IMR-90 (cell line): ENCODE data around the gene PSMD11. TPM values are rescaled to one million over a fixed set of nuclear protein-coding genes. Genes with fewer than 3 reads are reported as not detected.

Experiments
- ATAC-seq: fragments of 200-7000 bp; cut with Tn5 transposase; 2 replicates; pipeline ENCODE4 v1.9.1; 2020; ENCODE audit warnings: low read depth, mild to moderate bottlenecking, moderate library complexity
- BruUV-seq: library from RNA; stranded (reverse); fragments of 400-500 nt; replicated peaks from 2 replicates; lab custom pipeline; 2021; lab: Mats Ljungman, UMichigan
- CTCF ChIA-PET: fragments of 300-600 bp; formaldehyde crosslinking; extraction: SDS; loops from one replicate; lab custom pipeline; 2021; ENCODE audit warnings: antibody characterized with exemption; lab: Yijun Ruan, JAX
- POLR2A ChIA-PET: fragments of 300-600 bp; sonication (Branson Sonifier 250); formaldehyde crosslinking; loops from one replicate; lab custom pipeline; 2022; ENCODE audit warnings: antibody characterized with exemption; ENCODE audit not compliant: unreplicated experiment; lab: Charles Lee
- DNase-seq: peaks from one replicate; pipeline ENCODE4 v3.0.0; 2013
- H2AFZ ChIP-seq: replicated peaks from 2 replicates; pipeline ENCODE3; 2013; ENCODE audit warnings: low read length, mild to moderate bottlenecking; ENCODE audit not compliant: poor library complexity
- H2AK5ac ChIP-seq: 2 replicates; pipeline ENCODE4 v1.6.1; 2013; ENCODE audit warnings: low read depth, low read length, inconsistent platforms
- H2AK9ac ChIP-seq: replicated peaks from 2 replicates; pipeline ENCODE3; 2013; ENCODE audit warnings: mild to moderate bottlenecking, low read depth, low read length, moderate library complexity; ENCODE audit not compliant: poor library complexity
- H2BK120ac ChIP-seq: 2 replicates; pipeline ENCODE4 v1.6.1; 2013; ENCODE audit warnings: low read depth, low read length, inconsistent platforms
- H2BK15ac ChIP-seq: 3 replicates; pipeline ENCODE4 v1.6.1; 2013; ENCODE audit warnings: low read depth, low read length, inconsistent platforms
- H2BK20ac ChIP-seq: 2 replicates; pipeline ENCODE4 v1.6.1; 2013; ENCODE audit warnings: low read depth, mild to moderate bottlenecking, inconsistent platforms, low read length, moderate library complexity
- H2BK5ac ChIP-seq: 2 replicates; pipeline ENCODE4 v1.6.1; 2013; ENCODE audit warnings: mild to moderate bottlenecking, low read depth, low read length, inconsistent platforms; ENCODE audit not compliant: poor library complexity, severe bottlenecking
- H3K14ac ChIP-seq: replicated peaks from 2 replicates; pipeline ENCODE4 v1.6.1; 2013; ENCODE audit warnings: low read depth, low read length, inconsistent platforms
- H3K18ac ChIP-seq: 2 replicates; pipeline ENCODE4 v1.6.1; 2013; ENCODE audit warnings: low read depth, low read length, control low read depth
- H3K23ac ChIP-seq: 2 replicates; pipeline ENCODE4 v1.6.1; 2013; ENCODE audit warnings: low read depth, low read length, inconsistent platforms
- H3K27ac ChIP-seq: 2 replicates; pipeline ENCODE4 v1.5.1; 2013; ENCODE audit warnings: mild to moderate bottlenecking, control low read depth, low read length; ENCODE audit not compliant: insufficient read depth
- H3K27me3 ChIP-seq: 2 replicates; pipeline ENCODE4 v1.6.1; 2013; ENCODE audit warnings: low read length; ENCODE audit not compliant: control insufficient read depth, insufficient read depth
- H3K36me3 ChIP-seq: 2 replicates; pipeline ENCODE4 v1.6.1; 2013; ENCODE audit warnings: low read length, mixed read lengths; ENCODE audit not compliant: control insufficient read depth, insufficient read depth
- H3K4ac ChIP-seq: 2 replicates; pipeline ENCODE4 v1.6.1; 2013; ENCODE audit warnings: low read depth, low read length, inconsistent platforms
- H3K4me1 ChIP-seq: 2 replicates; pipeline ENCODE4 v1.6.1; 2013; ENCODE audit warnings: low read length, mixed read lengths; ENCODE audit not compliant: control insufficient read depth, insufficient read depth
- H3K4me2 ChIP-seq: 2 replicates; pipeline ENCODE4 v1.6.1; 2013; ENCODE audit warnings: low read depth, mild to moderate bottlenecking, control low read depth, low read length, moderate library complexity
- H3K4me3 ChIP-seq: 2 replicates; pipeline ENCODE4 v1.5.1; 2013; ENCODE audit warnings: low read depth, mild to moderate bottlenecking, control low read depth, low read length, moderate library complexity; ENCODE audit not compliant: insufficient read depth
- H3K56ac ChIP-seq: 2 replicates; pipeline ENCODE4 v1.6.1; 2013; ENCODE audit warnings: low read length, inconsistent platforms; ENCODE audit not compliant: insufficient read depth; ENCODE audit errors: extremely low read depth
- H3K79me1 ChIP-seq, 2 experiments: 2 replicates each; pipeline ENCODE4 v1.6.1; 2013; ENCODE audit warnings: low read length in 2 of 2, inconsistent platforms in 1 of 2, low read depth in 1 of 2
- H3K9ac ChIP-seq: 2 replicates; pipeline ENCODE4 v1.6.1; 2013; ENCODE audit warnings: low read depth, low read length, control low read depth
- H3K9me1 ChIP-seq: 2 replicates; pipeline ENCODE4 v1.6.1; 2013; ENCODE audit warnings: low read length, inconsistent platforms; ENCODE audit not compliant: insufficient read depth
- H3K9me3 ChIP-seq: 2 replicates; pipeline ENCODE4 v1.6.1; 2013; ENCODE audit warnings: low read length; ENCODE audit not compliant: control insufficient read depth, insufficient read depth
- H4K20me1 ChIP-seq: 2 replicates; pipeline ENCODE4 v1.6.1; 2013; ENCODE audit warnings: low read length, inconsistent platforms; ENCODE audit not compliant: insufficient read depth
- H4K5ac ChIP-seq: 2 replicates; pipeline ENCODE4 v1.6.1; 2013; ENCODE audit warnings: mild to moderate bottlenecking, low read depth, low read length, control low read depth
- H4K8ac ChIP-seq, 2 experiments: 2 replicates each; pipeline ENCODE4 v1.6.1; 2013; ENCODE audit warnings: low read depth in 2 of 2, low read length in 2 of 2, control low read depth in 1 of 2, inconsistent platforms in 1 of 2
- H4K91ac ChIP-seq: 2 replicates; pipeline ENCODE4 v1.6.1; 2013; ENCODE audit warnings: low read depth, low read length, inconsistent platforms; ENCODE audit not compliant: insufficient read depth
- BHLHE40 ChIP-seq: fragments of 150-350 bp; IDR thresholded peaks from 2 replicates; pipeline ENCODE4 v1.6.1; 2016; ENCODE audit warnings: mild to moderate bottlenecking, low read depth, low read length
- CHD1 ChIP-seq: IDR thresholded peaks from 2 replicates; pipeline ENCODE4 v1.6.1; 2012; ENCODE audit warnings: low read depth, low read length, improper control_type of control experiment
- CTCF ChIP-seq: conservative IDR thresholded peaks from 2 replicates; pipeline ENCODE4 v1.5.1; 2012; ENCODE audit warnings: mild to moderate bottlenecking, low read depth, low read length, improper control_type of control experiment
- ELK1 ChIP-seq: fragments of 150-350 bp; IDR thresholded peaks from 2 replicates; pipeline ENCODE4 v1.6.1; 2016; ENCODE audit warnings: low read depth, mild to moderate bottlenecking, low read length, moderate library complexity, borderline replicate concordance
- FOS ChIP-seq: fragments of 150-350 bp; IDR thresholded peaks from 2 replicates; pipeline ENCODE4 v1.6.1; 2016; ENCODE audit warnings: low read depth, low read length
- MAFK ChIP-seq: IDR thresholded peaks from 2 replicates; pipeline ENCODE4 v1.6.1; 2012; ENCODE audit warnings: low read depth, low read length, improper control_type of control experiment
- NFE2L2 ChIP-seq: fragments of 150-350 bp; IDR thresholded peaks from 2 replicates; pipeline ENCODE4 v1.6.1; 2016; ENCODE audit warnings: low read depth, mild to moderate bottlenecking, low read length
- POLR2A ChIP-seq: IDR thresholded peaks from 2 replicates; pipeline ENCODE4 v1.6.1; 2012; ENCODE audit warnings: mild to moderate bottlenecking, low read depth, low read length
- RAD21 ChIP-seq: IDR thresholded peaks from 2 replicates; pipeline ENCODE4 v1.6.1; 2012; ENCODE audit warnings: low read length, improper control_type of control experiment
- RCOR1 ChIP-seq: IDR thresholded peaks from 2 replicates; pipeline ENCODE4 v1.6.1; 2012; ENCODE audit warnings: mild to moderate bottlenecking, low read length, improper control_type of control experiment; ENCODE audit not compliant: insufficient replicate concordance
- RFX5 ChIP-seq: IDR thresholded peaks from 2 replicates; pipeline ENCODE4 v1.8.0; 2012; ENCODE audit warnings: low read depth, mild to moderate bottlenecking, low read length, moderate library complexity
- SMC3 ChIP-seq: fragments of 150-350 bp; IDR thresholded peaks from 2 replicates; pipeline ENCODE4 v1.6.1; 2016; ENCODE audit warnings: low read depth, mild to moderate bottlenecking, antibody characterized with exemption, low read length, moderate library complexity
- WGBS, 2 experiments: methylation state at CpG; one replicate each; pipeline versions ENCODE4 v1.1.5 to v1.1.7; 2013; ENCODE audit warnings: missing lambda C conversion rate in 2 of 2; ENCODE audit not compliant: insufficient read length in 1 of 2; ENCODE audit errors: extremely low coverage in 2 of 2; 5-methylcytosine and 5-hydroxymethylcytosine counted together
- dilution Hi-C: fragments of 300-500 bp; cut with HindIII; formaldehyde crosslinking; loops from one replicate; pipeline ENCODE4 v1.14.3; 2018; ENCODE audit warnings: low sequenced_read_pairs; ENCODE audit not compliant: unreplicated experiment
- in situ Hi-C: fragments of 300-500 bp; cut with MboI; formaldehyde crosslinking; loops from 3 replicates; pipeline ENCODE4 v1.14.3; 2019; ENCODE audit warnings: low sequenced_read_pairs, inconsistent platforms, mixed read lengths
- intact Hi-C: fragments of 100-400 bp; cut with micrococcal nuclease; formaldehyde crosslinking; loops from 2 replicates; pipeline ENCODE4 v1.10.0; 2022
- polyA plus RNA-seq, 3 experiments: library from polyadenylated mRNA; depleted of rRNA; stranded (reverse); fragments of >200 nt; gene quantifications; 2 replicates each; pipeline ENCODE4 v1.2.3, GENCODE V29; 2012; ENCODE audit warnings: low replicate concordance in 1 of 3
- total RNA-seq: library from RNA; depleted of rRNA; stranded (reverse); fragments of >200 nt; gene quantifications from 2 replicates; pipeline ENCODE4 v1.2.3, GENCODE V29; 2012

The PSMD11 gene
- total and polyA plus RNA-seq, 2 of the 4 experiments (the other 2 are of a cell fraction): 64.7 to 85.9 TPM

GRCh38 chr17:32449963-32450362, 5.7 kb downstream of the PSMD11 start:
- Histone ChIP-seq H2BK15ac (no peak overlapping the region), H3K36me3 (peaks cover 30% of the 10 kb centered on the region), H3K23ac (no peak overlapping the region), H3K9ac (no peak overlapping the region), H4K20me1 (peaks cover 49% of the 10 kb centered on the region; the same call in 1 of the 2 replicates), H2BK5ac (no peak overlapping the region), H3K4ac (no peak overlapping the region), H3K4me2 (no peak overlapping the region), H2AFZ (no peak overlapping the region), H3K9me1 (peaks cover 3% of the 10 kb centered on the region; the same call in 1 of the 2 replicates), H3K9me3 (no peaks in the 10 kb centered on the region), H4K8ac (no peak overlapping the region), H4K91ac (no peak overlapping the region), H3K4me3 (no peak overlapping the region), H4K5ac (no peak overlapping the region), H3K4me1 (peaks cover 8% of the 10 kb centered on the region), H2BK120ac (no peak overlapping the region), H2BK20ac (no peak overlapping the region), H3K79me1 (peaks cover 38 to 54% of the 10 kb centered on the region in 2 experiments), H2AK9ac (no peak overlapping the region), H2AK5ac (no peak overlapping the region), H3K27me3 (no peaks in the 10 kb centered on the region), H3K56ac (no peak overlapping the region), H3K14ac (no peak overlapping the region), H3K18ac (no peak overlapping the region), H3K27ac (no peak overlapping the region)
- WGBS, 2 experiments: no CpG with 5 or more reads among the region's 5 CpGs
- ChIA-PET POLR2A (no interaction called here), CTCF (no interaction called here)
- dilution Hi-C loops: no loop called here
- ATAC-seq: no peak
- intact Hi-C loops: loop anchor here (10.0 kb wide), 1 partner anchor 195 kb away; no protein-coding TSS in a partner anchor
- in situ Hi-C loops: no loop called here
- no TSS peak for BruUV-seq
- TF ChIP-seq NFE2L2 (no peak), SMC3 (no peak), POLR2A (no peak), RCOR1 (no peak), CTCF (no peak), ELK1 (no peak), RAD21 (no peak), RFX5 (no peak), CHD1 (no peak), MAFK (no peak), BHLHE40 (no peak), FOS (no peak)
- DNase-seq: no peak
